DMS53 treated with DMSO at 0.1 percent for 48 hours (cell line): ENCODE data around the gene CAPS.
"Not testable (repeated sequence)": the region's sequence is repeated elsewhere in the genome, so short reads cannot be mapped to it uniquely, and the experiment has no call there.

Experiments used
- DNase-seq: peaks from one replicate; lab custom pipeline; 2025; ENCODE audit not compliant: unreplicated experiment; lab: John Stamatoyannopoulos, UW

CAPS gene

DNA sequence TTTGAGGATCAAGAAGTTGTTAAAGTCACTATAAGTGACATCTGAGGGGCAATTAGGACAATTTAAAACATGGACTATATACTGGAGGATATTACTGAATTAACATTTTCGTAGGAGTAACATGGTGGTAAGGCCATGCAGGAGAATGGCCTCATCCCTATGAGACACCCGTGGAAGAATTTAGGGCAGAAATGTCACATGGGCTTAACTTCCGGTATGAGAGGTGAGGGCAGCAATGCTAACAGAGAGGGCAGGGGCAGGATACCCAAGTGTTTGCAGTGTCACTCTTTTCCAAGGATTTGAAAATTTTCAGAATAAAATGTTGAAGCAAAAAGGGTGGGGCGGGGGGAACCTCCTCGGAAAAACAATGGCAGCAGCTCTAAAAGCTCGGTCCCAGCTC lies 40.2 kb downstream of the CAPS start:
- DNase-seq, result no peak

DNA sequence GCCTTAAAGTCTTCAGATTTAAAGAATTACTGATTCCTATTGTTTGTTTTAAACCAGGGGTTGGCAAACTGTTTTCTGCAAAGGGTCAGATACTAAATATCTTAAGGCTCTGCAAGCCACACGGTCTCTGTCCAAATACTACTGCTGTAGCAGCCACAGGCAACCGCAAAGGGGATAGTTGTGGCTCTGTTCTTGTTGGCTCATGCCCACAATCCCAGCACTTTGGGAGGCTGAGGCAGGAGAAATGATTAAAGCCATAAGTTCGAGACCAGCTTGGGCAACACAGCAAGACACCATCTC lies 41.5 kb downstream of the CAPS start:
- no peak for DNase-seq

DNA sequence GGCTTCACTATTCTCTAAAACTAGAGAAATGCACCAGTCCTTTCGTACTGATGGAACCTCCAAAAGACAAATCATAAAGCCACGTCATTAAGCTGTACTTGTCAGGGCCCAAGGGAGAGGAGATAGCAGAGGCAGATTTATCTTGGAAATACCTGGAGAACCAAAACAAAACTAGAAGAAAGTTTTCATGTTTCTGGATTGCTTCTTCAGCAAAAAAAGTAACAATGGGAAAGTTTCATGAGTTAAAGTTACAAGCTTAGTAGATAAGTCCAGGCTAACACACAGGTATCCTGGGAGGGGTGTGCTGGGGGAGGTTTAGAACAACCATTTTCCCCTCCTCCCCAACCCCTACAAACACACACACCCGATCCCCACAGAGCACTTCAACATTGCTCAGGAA lies 42.3 kb downstream of the CAPS start:
- no peak for DNase-seq

DNA sequence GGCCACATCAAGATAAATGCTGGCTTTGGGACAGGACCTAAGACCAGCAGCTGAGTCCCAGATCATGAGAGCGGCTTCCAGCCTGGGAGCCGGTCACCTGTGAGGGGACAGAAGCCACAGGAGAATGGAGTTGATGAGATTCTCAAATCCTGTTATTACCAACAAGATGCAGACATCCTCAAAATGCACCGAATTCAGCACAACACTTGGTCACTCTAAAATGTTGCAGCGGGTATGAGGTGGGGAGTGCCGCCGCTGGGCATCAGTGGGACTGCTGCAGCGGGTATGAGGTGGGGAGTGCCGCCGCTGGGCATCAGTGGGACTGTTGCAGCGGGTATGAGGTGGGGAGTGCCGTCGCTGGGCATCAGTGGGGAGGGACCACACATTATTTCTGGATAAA lies 42.7 kb downstream of the CAPS start:
- DNase-seq, result no peak

DNA sequence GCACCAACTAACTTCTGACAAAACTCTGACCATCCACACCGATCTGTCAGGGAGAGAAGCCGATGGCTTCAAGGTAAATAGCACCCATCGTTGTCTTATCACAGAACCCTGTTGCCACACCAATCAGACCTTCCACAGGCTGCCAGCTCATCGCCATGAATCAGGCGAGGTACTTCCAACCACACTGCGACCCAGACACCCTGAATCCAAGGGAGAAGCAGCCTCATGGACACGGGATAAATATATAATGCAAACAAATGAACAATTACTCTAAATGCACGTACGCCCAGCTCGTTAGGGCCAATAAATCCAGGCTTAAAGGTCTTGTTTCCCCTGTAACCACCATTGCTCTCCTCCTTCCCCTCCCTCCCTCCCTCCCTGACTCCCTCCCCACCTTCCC lies 43.1 kb downstream of the CAPS start:
- no peak for DNase-seq

DNA sequence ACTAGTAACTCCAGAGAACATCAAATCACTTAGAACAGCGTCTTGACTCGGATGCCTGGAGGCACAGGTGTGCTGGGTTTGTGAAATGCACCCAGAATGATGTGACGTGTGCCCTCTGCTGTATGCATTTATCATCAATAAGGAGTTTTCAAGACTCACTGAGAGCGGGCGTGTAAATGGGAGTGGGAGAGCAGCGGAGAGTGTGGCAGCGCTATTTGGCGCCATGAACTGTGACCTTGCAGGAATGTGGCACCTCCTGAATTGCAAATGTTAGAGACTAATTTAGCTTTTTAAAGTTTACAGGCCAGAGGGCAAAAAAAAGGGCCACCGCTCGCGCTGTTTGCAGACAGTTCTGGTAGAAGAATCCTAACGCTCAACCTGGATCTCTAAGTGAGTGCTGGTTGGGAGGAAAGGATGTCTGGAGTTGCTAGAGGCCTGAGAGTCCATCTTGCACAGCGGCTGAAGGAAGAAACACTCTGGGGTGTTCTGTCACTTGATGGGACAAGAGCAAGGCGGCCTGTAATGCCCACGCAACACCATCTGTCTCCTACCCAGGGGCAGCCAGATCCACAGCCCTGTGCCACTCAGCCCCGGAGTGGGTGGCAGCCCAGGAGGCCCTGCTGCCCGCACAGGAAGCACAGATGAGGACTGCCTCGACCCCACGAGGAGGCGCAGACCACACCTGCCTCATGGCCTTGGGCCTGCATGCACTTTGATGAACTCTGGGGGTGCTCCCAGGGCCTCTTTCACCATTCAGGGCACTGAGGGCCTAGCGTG lies 44.2 kb downstream of the CAPS start:
- DNase-seq, result no peak

DNA sequence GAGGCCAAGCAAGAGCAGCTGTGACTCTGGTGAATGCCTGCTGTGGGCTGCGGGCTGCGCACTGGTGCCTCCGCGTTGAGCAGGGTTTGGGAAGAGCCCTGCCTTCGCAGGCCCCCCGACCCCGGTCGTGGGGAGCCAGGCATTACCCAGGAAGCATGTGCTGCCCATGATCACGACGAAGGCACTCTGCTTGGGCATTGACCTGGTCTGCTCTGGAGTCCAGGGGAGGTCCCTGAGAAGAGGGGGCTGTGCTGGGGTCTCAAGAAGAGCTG lies 44.7 kb downstream of the CAPS start:
- DNase-seq, result no peak

DNA sequence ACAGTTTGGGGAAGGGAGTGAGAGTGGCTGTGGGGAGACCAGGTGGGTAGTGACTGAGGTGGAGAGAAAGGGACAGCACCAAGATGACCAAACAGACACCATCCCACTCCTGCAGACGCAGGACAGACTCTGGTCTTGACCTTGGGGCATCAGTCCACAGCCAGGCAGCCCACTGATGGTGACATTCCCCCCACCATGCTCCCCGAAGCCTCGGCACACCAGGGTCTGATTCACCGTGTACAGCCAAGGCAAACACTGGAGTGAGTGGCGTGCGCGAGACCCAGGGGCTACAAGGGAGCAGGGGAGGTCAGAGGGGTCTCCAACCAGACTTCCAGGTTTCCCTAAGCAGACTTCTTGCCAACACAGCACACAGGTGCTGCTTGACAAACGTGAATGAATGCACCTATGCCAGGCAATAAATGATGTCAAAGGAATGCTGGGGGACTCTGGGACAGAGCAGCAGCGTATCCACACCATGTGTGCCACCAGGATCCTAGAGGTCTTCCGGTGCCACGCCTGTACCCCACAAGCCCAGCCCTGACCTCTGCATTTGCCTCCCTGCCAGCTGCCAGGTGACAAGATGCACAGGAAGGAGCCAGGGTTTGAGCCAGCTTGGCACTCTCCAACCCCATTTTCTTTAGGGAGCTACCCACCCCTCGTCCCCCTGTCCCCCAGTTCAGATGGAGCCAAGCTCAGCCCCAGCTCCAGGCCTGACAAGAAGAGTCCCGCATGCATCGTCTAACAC lies 45.4 kb downstream of the CAPS start:
- no peak for DNase-seq

DNA sequence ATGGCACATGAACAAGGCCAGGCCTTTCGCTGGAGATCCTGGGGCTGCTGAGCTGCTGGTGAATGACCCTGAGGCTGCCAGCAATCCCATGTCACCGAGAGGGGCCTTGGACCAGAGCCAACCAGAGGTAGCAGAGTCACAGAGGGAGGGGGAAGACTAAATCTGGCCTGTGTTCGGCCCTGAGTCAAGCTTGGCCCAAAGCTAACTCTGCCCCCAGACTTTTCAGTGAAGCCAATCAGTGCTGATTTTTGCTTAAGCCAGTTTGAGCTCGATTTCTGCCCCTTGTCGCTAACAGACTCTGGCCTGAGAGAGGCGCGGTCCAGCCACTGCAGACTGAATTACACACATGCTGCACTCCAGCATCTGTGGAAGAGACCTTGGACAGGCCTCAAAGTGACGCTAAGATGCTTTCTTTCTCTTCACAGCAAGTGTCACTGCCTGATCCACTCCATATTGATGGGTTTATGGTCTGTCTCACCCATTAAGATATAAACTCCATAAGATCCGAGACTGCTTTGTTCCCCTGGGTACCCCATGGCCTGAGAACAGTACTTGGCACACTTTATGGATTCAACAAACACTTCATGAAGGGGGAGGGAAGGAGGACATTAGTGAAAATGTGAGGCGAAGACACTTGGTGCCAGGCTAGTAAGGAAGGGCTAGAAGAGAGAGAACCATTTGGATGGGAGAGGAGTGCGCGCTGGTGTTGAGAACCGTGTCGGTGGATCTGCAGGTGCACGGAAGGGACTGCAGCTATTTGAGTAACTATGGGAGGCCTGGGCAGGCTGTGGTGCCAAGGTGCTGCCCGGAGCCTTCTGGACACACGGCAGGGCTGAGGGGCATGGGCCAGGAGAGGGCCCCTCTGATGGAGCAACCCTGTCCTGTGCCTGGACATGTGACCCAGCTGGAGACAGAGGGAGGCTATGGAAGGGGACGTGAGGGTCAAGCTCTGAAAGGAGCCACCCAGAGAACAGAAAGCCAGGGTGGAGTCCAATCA lies 46.2 kb downstream of the CAPS start:
- no peak for DNase-seq

DNA sequence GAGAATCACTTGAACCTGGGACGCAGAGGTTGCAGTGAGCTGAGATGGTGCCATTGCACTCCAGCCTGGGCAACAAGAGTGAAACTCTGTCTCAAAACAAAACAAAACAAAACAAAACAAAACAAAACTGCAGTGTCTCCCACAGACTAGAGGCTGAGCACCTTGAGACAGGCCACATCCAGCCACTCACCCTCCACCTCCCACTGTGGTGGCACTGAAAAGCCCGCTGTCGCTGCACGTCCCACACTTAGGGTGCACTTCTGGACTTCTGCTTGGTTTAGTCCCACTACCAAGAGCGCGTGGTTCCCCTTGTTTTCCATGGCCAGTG lies 47.6 kb downstream of the CAPS start:
- not testable (repeated sequence) for DNase-seq

DNA sequence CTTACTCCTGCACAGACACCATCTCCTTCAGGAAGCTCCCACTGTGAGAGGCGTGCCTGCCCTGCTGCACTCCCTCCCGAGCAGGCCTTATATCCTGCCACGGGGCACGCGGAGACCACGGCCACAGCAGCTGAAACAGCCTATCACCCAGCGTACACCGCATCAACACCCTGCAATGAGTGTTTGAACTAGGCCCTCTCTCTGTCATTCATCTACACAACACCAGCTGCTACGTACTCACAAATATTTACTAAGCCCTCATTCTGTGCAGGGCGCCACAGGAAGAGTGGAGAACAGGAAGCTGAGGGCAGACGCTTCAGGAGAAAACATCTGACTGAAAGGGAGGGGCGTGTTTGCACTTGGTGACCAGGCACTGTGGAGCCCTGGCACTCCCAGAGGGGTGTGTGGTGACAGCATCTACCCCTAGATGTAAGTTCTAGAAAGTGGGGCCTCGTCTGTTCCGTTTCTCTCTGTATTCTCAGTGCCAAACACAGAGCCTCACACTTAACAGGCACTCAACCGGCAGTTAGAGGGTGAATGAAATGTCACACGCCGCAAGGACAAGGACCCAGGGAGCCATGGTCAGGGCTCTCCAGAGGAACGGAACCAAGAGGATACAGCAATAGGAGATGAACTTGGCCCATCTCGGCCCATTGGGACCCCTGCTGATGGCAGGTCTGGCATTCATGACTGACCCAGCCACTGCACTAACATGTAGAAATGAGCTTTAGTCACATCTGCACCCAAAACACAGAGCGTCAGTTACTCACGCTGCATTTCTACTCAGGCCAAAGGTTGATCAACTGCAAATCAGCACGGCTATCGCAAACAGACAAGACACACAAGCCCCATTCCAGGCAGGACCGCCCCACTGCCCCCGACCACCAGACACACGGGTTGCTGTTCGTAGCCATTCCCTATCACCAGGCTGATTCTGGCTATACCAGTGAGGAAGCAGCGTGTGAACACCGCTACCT lies 48.2 kb downstream of the CAPS start:
- peak; percentile 94 for DNase-seq

DNA sequence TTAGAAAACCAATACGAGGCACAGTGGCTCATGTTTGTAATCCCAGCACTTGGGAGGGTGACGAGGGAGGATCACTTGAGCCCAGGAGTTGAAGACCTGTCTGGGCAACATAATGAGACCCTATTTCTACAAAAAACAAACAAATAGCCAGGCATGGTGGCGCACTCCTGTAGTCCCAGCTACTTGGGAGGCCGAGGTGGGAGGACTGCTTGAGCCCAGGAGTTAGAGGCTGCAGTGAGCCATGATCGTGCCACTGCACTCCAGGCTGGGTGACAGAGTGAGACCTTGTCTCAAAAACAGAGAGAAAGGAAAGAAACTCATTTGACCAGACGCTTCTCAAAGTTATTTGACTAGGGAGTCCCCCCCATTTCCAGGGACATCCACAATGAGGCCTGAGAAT lies 49.2 kb downstream of the CAPS start:
- not testable (repeated sequence) for DNase-seq

DNA sequence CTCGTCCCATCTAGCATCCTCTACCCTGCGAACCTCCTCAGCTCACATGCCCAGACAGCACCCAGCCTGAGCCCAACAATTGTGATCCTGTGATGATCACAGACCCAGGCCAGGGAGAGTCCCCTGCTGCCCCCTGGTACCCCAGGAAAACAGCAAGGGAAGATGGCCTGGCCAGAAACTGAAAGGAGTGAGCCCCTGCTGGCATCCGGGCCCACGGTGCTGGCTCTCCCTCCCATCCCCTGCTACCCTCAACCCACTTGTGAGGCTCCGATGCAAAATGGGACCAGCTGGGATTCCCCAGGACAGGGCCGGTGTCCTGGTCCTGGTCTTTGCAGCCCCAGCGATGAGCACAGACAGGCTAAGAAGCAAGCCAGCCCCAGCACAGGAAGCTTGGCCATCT lies 49.8 kb downstream of the CAPS start:
- DNase-seq, result no peak

DNA sequence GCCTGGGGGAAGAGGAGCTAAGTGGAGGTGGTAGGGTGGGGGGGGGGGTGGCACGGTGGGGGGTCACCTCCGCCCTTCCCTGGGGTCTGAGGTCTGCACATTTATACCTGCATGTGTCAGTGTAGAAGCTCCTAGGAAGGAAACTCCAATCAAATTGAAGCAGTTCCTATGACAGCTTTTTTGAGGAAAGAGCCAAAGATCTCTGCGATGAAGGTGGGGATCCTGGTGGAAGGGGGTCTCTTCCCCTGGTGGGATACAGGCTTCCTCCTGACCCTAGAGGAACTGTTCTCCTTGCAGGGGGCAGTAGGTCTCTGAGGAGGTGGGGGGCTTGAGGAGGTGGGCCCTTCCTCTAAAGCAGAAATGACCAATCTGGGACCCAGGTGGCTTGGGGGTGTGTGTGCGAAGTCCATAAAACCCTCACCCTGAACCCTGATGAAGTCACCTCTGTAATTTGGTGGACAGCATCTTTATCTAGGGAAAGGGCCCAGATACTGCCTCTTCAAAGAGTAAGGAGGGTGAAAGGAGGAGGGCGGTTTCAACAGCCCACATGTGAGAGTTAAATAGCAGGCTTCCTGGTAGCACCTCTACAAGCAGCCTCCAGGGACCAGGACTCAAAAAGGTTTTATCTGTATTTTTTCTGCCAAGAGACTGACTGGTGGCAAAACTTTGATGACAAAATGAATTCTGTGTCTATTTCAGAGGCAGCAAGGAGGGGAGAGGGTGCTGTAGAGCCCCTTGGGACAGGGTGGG lies 50.9 kb downstream of the CAPS start:
- no peak for DNase-seq
